HCT116 (cell line): ENCODE measurements around the gene C22orf42.

ENCODE experiments used
- CTCF ChIP-seq, 3 experiments: fragments of 200-600 bp in 1 of 3; sonication (generic) in 1 of 3; IDR thresholded peaks in 2 of 3; conservative IDR thresholded peaks in 1 of 3; 2 replicates each; pipeline ENCODE4 v1.5.1; 2012 to 2017; ENCODE audit warnings: low read depth in 2 of 3, low read length in 2 of 3, antibody characterized with exemption in 1 of 3, borderline replicate concordance in 1 of 3, control low read depth in 1 of 3, mild to moderate bottlenecking in 1 of 3, mixed read lengths in 1 of 3, mixed run types in 1 of 3, moderate library complexity in 1 of 3; ENCODE audit not compliant: insufficient read depth in 1 of 3
- MAX ChIP-seq: IDR thresholded peaks from 2 replicates; pipeline ENCODE4 v1.6.1; 2012
- POLR2A ChIP-seq: IDR thresholded peaks from 2 replicates; pipeline ENCODE4 v1.7.0; 2011; ENCODE audit warnings: borderline replicate concordance; ENCODE audit not compliant: insufficient read depth, insufficient read length; ENCODE audit errors: extremely low read depth
- RAD21 ChIP-seq: IDR thresholded peaks from 2 replicates; pipeline ENCODE4 v1.6.1; 2012; ENCODE audit warnings: low read depth, mild to moderate bottlenecking
- REST ChIP-seq: IDR thresholded peaks from 2 replicates; pipeline ENCODE4 v1.6.1; 2012; ENCODE audit warnings: low read depth
- YY1 ChIP-seq: IDR thresholded peaks from 2 replicates; pipeline ENCODE4 v1.6.1; 2011; ENCODE audit warnings: low read length, low read depth, moderate library complexity, mild to moderate bottlenecking; ENCODE audit not compliant: insufficient replicate concordance; ENCODE audit errors: extremely low read depth

- TF ChIP-seq POLR2A: no peak
- no peak for TF ChIP-seq CTCF (IDR thresholded peaks at IDR 0.05 in 2 of 3, conservative IDR thresholded peaks at IDR 0.05 in 1 of 3; ENCODE audit: borderline replicate concordance in 1 of 3, insufficient read depth in 1 of 3, low read depth in 2 of 3, low read length in 2 of 3)
- TF ChIP-seq REST: no peak
- TF ChIP-seq MAX: no peak
- TF ChIP-seq RAD21: no peak
- TF ChIP-seq YY1: no peak
Observed at GRCh38 chr22:32130464-32130863, 28.6 kb downstream of the C22orf42 start.
